Kidney capillary endothelial cell (primary cell): ENCODE results near the gene ALK.

Source experiments
- DNase-seq: peaks from one replicate; pipeline ENCODE4 v3.0.0-alpha.2; 2018; ENCODE audit warnings: low spot score

Gene ALK

DNA sequence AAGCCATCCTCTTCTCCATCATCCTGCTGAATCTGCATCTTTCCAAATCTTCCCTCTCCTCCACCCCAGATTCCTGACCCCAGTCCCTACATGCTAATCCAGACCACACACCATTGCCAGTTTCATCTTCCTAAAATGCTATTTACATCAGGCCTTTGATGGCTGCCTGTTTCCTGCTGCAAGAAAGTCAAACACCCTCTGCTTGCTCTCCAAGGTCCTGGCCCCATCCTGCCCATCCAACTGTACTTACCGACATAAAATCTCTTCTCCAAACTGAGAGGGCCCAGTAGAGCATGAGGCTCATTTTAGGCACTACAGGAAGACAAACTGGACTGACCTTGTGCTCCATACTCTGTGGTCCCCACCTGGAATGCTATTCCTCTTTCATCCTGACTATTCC is 19.0 kb downstream of the ALK start:
- DNase-seq = no peak

DNA sequence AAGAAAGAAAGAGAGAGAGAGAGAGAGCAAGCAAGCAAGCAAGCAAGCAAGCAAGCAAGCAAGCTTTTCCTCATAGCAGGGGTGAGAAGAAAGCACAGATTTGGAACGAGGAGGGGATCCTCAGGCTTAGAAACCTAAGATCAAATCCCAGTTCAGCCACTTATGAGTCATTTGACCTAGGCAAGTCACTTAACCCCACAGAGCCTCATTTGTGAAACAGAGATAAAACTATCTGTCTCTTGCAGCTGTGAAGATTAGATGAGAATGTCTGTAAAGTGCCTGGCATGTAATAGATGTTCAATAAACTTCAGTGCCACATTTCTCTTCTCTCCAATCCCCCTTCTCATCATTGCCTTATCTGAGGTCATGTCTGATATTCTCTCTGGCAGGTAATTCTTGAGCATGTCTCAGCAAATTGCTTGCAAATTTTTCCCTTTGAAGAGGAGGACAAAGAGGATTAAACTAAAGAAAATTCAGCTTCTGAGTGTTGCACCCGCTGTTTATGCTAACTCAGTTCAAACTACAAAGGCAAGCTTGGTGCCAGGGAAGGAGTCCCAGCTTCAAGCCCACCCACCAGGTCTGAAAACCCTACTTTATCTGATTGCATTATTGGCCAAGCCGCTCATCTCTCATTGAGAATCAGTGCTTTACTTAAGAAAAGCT is 20.3 kb downstream of the ALK start:
- DNase-seq = no peak

DNA sequence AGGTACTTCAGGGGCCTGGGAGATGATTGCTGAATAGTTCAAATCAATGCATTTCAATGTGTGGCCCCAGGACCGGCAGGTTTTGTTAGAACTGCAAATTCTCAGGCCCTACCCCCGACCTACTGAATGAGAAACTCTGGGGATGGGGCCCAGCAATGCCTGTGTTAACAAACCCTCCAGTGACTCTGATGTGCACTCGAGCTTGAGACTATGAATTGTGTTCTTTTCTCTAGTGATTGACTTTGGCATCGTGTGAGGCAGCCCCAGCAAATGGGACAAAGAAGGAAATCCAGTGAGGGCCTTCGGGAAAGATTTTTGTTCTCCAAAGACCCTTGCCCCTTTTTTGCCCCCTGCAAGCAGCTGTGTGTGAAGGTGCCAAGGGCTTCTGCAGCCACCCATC is 22.4 kb downstream of the ALK start:
- no peak for DNase-seq

DNA sequence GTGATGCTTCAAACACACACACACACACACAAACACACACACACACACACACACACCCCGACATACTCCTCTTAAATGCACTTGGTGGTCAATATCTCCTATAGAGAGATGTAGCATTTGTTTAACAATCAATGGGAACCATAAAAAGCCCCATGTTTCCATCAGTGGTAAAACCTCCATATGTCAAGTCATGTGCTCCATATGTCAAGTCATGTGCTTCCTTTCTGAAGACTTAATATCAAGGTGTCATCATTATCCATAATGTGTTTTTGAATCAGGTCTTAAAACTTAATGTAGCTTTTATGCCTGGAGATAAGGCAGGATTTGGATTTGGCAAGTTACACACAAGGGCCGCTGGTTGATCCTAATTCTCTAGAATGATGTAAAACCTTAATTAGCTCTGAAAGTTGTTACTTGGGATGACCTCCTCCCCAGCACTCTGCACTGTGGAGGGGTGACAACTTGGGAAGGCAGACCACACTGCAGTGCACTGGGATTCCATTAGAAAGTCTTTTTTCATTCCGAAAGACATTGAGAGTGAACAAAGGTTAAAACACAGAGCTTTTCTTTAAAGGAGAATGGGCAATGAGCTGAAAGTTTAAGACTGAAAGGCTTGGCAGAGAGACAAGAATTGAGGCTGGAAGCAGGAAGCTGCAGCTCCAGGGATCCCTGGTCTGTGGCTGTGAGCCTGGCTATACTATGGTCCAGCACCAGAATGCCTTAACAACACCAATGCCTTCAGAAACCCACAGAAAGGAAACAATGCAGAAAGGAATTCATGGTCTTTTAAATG is 26.4 kb downstream of the ALK start:
- no peak for DNase-seq

DNA sequence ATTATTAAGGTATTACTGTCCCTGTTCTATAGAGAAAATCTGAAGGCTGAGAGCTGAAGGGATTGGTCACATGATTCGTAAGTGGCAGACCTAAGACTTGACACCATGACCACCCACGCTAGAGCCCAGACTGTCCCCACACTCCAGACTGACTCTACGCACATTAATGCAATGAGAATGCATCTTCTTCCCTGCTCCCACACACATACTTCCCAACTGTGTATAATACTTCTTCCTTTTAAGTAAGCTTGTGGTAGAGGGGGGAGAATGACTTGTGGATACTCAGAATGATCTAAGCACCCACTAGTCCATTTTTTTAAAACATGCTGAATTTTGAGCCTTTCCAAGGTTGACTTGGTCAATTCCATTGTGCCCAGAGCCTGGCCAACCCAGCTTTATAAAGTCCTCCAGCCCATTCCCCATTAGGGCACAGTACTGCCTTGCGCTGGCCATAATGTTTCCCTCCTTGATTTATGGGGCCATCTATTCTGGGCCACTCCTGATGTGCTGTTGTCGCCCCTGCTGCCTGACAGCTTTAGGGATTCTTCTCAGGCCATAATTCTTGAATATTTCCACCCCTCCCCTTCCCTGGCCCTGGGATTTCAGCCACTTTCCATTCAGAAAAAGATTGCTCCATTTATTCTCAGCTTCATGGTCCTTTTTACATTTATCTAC is 28.7 kb downstream of the ALK start:
- no peak for DNase-seq

DNA sequence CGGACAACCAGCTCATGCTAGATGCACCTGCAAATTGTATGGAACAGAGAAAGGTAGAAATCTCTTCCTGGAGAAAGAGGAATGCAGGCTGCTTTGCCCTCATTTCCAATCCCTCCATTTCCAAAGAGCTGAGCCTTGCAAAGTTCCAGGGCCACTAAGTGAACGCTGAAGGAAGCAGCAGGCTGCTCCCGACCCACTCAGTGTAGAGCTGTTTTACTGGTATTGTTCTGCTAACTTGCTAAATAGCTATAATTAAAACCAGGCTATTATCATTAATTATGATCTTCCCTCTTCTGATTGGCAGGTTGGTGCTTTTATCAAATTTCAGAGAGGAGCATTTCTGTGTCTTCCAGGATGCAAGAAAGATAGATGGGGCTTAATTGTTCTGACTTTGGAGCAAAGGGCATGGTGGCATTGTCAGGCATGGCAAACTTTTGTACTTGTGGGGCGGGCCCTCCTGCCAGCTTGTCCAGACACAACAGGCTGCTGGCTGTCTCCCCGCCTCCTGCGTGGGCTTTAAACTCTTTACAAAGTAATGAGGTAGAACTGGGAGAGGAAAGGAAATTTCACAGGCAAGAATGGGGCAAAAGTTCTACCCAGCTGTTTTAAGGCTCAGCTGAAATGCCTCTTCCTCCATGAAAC is 40.2 kb downstream of the ALK start:
- DNase-seq = no peak

DNA sequence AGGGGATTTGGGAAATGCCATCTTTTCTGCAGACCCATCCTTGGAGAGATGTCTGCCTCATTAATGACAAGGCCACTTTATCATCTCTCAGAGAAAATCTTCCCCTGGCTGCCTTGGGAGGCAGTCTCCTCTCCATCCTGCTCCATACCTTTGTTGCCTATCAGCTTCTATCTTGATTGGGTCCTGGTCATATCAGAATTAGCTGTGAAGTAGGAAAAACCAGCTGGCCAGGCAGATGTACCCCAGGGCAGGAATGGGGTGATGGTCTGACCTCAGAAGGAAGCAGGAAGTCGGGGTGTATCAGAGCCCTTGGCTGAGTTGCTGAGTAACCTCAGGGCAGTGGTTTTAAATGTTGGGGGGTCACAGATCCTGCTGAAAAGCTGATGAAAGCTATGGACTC is 41.3 kb downstream of the ALK start:
- DNase-seq = no peak

DNA sequence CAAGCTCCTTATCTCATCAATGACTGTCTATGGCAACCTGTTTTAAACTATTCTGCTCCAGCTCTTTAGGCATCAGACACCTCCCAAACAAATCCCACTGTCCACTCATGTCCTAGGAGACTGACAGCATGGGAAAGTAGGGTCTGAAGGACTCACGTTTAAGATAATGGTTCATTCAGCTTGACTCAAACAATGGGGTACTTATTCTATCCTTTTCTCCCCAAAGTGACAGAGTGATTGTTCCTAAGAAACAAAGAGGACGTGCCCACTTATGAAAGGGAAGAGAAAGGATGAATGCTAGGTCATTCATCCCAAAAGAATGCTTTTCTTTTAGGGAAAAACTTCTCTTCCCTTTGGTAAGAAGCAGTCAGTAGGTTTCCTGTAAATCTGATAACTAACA is 41.9 kb downstream of the ALK start:
- no peak for DNase-seq

DNA sequence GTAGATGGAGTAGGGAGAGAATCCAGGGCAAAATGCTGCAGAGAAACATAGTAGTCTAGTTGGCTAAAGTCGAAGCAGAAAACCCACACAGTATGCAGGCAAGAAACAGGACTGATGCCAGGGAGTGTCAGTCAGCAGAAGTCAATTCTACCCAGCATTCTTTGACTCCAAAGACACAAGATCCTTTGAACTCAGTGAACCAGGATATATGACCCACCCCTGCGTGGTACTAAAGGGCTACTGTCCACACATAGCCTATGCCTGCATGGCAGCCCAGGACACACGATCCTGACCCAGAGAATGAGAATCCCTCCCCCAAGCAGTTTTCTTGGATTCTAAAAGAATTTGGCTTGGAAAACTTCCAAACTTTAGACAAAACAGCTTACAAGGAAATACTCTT is 42.5 kb downstream of the ALK start:
- no peak for DNase-seq

DNA sequence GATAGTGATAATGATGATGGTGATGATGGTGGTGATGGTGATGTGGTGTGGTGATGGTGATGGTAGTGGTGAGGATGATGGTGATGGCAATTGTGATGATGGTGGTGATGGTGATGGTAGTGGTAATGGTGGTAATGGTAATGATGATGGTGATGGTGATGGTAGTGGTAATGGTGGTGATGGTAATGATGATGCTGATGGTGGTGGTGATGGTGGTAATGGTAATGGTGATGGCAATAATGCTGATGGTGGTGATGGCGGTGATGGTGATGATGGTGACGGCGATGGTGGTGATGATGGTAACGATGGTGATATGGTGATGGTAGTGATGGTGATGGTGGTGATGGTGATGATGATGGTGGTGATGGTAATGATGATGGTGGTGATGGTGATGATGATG is 45.0 kb downstream of the ALK start:
- no peak for DNase-seq

DNA sequence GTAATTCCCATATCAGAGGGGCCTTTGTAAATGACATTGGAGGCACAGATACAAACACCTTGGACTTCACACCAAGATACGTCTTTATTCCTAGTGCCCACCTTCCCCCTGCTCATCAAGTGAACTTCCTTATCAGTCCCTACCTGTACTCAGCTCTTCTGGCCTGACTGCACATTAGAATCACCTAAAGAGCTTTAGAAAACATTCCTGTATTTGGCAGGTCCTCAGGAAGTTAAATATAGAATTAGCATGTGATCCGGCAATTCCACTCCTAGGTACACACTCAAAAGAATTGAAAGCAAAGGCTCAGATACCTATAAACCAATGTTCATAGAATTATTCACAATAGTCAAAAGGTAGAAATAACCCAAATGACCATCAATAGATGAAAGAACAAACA is 46.6 kb downstream of the ALK start:
- DNase-seq = no peak

DNA sequence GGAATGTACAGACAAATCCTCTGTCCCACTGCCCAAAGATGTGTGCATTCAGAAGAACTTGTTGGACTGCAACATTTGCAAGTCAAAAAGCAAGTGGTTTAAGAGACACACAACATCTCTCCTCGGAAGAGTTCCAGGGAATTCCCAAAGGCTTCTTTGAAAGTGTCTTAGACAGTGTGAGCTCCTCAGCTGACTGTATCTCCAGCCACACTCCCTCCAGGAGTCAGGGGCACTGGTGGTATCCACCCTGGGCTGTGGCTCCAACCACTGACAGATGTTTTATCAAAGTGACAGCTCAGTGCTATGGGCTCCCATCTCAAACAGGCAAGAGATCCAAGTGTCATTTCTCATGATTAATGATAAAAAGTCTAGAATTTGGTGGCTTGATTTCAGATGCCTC is 48.5 kb downstream of the ALK start:
- DNase-seq = no peak

DNA sequence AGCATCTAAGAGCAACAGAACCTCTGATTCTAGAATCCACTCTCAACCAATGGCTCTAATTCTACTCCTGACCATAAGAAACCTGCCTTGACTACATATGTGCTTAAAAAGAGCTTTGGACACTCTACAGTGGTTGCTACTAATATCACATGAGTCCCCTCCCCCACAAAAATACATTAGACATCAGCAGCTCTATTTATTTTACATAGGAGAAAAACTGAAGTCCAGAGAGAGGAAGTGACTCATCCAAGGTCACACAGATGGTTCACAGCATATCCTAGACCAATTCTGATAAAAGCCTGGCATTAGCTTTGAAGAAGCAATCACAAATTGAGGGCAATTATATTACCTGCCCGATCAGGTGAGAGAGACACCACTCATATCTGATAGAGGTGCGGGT is 49.8 kb downstream of the ALK start:
- no peak for DNase-seq

DNA sequence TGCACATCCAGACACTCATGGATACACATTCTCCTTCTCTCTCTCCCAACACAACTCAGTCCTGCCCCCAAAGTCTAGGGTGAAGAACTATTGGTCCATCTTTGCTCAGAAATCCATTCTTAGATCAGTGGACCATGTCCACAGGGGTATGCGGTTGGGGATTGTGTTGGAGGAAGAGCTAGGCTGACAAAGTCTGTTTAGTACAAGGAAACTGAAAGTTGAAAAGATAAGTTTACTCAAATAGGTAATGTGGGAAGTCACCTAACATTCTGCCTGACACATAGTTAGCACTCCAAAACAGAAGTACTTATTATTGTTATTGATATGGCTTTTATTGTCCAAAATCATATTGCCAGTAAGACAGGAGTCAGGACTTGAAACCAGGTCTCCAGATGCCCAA is 55.9 kb downstream of the ALK start:
- DNase-seq = no peak

DNA sequence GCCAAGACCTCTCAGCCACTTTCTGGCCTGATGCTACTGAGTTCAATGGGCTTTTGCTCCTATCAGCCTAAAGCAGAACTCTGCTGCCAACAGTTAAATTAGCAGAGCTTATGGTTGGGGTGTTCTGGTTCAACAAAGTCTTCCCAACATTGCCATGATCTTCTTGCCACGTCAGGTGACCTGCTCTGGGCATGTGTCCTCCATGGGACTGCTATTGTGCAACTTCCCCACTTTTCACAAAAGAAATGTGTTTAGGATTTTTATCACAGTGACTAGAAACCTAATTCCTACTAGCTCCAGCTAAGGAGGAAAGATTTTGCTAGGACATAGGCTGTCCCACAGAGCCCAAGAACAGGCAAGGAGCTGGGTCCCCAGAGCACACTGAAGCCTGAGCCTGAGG is 56.4 kb downstream of the ALK start:
- DNase-seq = no peak

DNA sequence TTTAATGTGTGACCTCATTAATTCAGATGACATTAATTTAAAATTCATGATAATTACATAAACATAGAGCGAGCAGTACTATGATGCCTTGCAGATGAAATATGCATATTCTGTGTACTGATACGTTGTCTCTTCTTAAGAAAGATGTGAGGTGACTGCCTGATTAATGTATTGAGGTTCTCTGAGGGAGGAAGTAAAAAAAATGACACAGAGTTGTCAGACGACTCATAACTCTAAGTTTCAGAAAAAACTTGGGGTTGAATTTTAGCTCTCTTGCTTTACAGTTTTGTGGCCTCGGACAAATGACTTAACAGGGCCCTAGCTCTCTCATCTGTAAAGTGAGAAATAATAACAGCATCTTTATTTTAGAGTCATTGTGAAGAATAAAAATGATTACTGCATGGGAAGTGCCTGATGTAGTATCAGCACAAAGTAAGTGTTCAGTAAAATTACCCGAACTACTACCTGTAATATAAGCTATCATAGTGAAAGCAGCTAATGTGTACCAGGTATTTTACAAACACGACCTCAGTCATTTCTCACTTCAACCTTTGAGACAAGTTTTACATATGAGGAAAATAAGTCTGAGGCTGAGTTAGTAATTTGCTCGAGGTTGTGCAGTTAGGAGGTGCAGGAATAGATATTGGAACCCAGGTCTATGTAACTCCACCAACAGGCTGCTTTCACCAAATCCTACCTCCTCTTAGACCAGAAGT is 65.3 kb downstream of the ALK start:
- no peak for DNase-seq

DNA sequence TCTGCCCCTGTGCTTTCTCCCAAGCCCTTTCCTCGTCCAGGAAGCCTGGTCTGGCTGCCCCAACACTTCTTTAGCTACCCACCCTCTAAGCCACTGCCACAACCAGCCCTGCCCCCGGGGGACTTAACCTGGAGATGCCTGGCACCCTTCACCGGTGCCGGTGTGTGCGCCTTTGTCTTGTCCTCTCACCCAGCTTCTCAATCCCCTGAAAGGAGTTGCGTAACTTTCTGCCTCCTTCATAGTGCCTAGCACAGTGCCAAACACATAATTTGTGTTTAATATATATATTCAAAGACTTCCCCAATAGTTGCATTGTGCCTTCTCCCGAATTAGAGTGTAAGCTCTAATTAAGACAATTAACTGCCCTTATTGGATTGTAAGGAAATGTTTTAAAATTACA is 70.6 kb downstream of the ALK start:
- no peak for DNase-seq

DNA sequence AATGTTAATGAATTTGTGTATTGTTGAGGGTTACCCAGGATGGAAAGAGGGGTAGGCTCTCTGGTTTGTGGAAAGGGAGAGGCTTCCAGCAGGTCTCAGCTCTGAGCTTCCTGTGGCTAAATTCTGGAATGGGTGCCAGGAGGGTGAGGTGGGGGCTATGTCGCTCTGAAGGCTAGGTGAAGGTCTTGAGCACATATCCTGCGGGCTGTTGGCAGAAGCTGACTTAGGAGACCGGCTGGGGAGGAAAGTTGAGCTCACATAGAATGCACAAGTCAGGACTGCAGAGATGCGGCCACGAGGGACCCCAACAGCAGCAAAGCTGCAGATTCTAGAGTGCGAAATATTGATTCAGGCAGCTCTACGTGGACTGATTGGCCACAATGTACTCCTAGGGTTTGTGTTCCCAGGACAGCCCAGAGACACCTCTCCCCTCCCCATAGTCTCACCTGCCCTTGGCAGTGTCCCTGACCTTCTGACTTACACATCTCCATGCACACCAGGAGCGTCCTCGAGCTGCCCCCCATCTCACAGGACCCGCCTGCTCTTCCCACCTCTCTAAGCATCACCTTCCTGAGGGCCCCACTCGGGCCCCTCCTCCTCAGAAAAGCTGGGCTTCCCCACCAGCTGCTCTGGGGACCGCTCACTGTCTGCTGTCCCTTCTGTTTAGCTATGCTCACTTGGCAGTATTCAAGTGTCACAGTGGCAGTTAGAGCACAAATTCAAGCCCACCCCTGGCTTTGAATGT is 72.6 kb downstream of the ALK start:
- no peak for DNase-seq

DNA sequence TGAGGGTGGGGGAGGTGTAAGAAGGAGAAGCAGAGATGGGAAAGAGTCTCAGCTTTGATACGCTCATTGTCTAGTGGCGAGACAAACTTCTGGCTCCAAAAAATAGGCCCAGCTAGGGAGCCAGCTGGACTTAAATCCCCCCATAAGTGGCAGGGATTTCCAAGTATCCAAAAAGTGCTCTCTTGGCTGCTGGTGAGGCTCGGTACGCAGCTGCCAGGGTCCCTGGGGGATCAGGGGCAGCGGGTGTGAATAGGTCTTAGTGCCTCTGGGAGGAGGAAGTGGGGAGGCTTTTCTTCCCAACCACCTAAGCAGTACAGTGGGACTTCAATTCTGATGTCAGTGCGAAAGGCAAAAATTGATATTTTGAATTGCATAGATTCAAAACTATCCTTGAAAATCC is 73.5 kb downstream of the ALK start:
- DNase-seq = no peak

DNA sequence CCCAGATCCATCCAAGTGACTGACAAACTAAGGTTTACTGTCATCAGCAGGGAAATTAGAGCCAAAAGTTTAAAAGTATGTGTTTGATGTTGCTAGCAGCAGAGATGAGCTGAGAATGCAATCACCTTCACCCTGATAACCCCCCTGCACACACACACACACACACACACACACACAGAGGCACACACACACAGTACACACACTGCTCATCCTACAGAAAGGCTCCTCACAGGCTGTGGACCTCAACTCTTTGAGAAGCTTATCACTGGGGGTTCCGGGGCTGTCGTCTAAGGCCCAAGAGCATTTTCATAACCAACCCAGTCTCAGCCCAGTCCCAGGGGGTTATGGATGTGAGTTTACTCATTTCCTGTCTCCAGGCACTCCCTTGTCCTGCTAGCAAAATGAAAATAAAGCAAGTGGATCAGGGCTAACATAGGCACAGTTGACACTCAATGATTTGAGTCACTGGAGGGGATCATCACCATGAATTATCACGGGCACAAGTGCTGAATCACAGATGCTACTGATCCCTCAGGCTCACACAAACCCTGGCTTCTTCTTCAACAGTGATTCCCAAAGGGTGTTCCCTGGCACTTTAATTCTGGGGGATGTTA is 76.6 kb downstream of the ALK start:
- peak; percentile 19 for DNase-seq

DNA sequence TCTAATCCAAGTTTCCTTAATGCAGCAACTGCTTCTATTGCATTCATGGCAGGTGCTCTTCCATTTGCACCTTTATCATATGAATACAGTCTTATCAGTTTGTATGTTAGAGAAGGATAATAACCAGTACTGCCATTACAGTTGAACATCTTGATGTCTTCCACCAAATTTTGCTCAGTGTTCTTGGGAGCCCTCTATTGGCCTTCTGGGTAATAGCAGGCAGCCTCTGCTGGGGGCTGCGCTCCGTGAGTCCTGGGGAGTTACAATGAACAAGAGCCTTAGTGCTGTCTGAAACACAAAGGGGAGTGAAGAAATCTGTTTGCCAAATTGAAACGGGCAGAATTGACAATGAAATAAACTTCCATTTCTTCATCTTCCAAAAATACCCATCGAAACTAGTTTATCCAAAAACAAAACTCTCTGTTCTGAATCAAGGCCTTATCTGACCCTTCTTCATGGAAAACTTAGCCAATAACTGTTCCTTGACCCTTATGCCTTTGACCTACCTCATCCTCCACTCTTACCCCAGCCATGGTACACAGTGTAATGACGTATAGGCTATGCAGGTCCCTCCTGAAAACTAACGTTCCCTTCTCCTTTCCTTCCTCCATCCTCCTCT is 79.9 kb downstream of the ALK start:
- DNase-seq = peak; percentile 38
